ENCODE results near the gene SUCLG2.
"Not testable (repeated sequence)": the region's sequence is repeated elsewhere in the genome, so short reads cannot be mapped to it uniquely, and the experiment has no call there.

SUCLG2 gene

DNA sequence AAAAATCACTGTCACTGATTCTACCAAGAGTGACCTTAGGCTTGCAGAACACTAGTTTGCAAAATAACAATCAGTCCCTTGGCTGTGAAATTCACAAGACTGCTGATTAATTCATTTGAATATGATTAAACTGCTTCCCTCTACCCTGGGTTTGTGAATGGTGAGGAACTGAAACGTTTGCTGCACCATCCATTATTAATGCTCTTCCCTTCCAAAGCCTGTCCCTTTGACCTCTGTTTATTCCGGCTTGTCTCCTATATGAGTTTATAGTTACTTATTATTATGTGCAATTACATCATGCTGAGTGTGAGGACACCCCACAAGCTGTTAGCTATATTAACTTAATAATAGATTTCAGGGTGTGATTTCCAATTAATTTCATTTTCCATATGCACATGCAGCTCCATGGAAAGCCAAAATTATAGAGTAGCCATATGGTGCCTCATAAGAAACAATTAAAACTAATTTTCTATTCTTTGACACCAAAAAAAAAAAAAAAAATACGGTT is 96.5 kb downstream of the SUCLG2 start:
- DNase-seq, result no peak

DNA sequence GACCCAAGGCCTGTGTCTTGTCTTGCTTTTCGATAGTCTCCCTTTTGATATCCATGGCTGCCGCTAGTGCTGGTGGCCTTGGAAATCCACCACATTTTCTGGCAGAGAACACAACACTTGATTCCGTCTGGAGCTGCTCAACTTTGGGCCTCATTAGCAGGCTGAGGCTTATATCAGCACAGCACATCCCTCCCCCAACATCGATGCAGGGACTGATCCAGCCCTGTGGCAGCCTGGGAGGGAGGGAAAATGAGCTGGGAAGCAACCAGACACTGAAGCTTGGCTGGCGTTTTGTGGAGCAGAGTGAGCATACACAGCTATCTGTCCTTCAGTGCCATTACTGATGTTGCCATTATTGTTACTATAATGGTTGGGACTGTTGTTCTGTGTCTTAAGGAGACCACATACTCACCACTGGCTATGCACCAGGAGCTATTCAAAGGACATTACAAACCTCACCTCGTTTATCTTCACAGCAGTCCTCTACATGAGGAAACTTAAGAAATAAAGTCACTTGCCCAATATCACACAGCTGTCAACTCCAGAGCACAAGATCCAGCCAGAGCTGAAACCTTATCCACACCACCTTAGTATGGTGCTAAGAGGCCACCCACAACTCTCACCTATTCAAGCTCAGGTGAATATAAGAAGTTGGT is 102.9 kb downstream of the SUCLG2 start:
- no peak for DNase-seq

DNA sequence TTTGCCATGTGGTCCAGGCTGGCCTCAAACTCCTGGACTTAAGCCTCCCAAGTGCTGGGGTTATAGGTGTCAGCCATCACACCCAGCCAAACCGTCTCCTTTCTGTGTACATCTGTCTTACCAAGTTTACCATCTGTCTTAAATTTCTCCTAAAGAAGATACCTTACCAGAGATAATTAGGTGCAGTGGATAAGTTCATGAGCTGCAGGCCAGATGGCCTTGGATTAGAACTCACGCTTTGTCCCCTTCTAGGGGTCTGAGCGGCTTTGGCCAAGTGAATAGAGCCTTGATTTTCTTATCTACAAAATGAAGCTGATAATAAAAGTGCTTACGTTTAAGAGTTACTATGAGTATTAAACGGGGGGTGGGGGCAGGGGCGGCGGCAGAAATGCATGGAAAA is 103.9 kb downstream of the SUCLG2 start:
- no peak for DNase-seq

DNA sequence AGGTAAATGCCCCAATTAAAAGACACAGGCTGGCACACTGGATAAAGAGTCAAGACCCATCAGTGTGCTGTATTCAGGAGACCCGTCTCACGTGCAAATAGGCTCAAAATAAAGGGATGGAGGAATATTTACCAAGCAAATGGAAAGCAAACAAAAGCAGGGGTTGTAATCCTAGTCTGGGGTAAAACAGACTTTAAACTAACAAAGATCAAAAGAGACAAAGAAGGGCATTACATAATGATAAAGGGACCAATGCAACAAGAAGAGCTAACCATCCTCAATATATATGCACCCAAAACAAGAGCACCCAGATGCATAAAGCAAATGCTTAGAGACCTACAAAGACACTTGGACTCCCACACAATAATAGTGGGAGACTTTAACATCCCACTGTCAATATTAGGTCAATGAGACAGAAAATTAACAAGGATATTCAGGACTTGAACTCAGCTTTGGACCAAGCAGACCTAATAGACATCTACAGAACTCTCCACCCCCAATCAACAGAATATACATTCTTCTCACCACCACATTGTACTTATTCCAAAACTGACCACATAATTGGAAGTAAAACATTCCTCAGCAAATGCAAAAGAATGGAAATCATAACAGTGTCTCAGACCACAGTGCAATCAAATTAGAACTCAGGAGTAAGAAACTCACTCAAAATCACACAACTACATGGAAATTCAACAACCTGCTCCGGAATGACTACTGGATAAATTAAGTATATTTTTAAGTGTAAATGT is 111.7 kb downstream of the SUCLG2 start:
- not testable (repeated sequence) for DNase-seq

DNA sequence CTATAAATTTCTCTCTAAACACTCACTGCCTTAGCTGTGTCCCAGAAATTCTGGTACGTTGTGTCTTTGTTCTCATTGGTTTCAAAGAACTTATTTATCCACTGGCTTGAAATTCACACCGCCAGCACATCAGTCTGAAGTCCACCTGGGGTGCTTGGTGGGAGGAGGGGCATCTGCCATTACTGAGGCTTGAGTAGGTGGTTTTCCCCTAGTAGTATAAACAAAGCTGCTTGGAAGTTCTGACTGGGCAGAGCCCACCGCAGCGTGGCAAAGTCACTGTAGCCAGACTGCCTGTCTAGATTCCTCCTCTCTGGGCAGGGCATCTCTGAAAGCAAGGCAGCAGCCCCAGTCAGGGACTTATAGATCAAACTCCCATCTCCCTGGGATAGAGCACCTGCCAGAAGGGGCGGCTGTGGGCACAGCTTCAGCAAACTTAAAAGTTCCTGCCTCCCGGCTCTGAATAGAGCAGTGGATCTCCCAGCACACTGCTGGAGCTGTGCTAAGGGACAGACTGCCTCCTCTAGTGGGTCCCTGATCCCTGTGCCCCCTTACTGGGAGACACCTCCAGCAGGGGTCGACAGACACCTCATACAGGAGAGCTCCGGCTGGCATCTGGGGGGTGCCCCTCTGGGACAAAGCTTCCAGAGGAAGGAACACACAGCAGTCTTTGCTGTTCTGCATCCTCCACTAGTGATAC is 114.1 kb downstream of the SUCLG2 start:
- DNase-seq, result no peak

DNA sequence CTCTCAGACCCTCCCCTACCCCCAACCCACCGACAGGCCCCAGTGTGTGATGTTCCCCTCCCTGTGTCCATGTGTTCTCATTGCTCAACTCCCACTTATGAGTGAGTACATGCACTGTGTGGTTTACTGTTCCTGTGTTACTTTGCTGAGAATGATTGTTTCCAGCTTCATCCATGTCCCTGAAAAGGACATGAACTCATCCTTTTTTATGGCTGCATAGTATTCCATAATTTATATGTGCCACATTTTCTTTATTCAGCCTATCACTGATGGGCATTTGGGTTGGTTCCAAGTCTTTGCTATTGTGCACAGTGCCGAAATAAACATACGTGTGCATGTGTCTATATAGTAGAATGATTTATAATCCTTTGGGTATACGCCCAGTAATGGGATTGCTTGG is 117.2 kb downstream of the SUCLG2 start:
- DNase-seq, result not testable (repeated sequence)

DNA sequence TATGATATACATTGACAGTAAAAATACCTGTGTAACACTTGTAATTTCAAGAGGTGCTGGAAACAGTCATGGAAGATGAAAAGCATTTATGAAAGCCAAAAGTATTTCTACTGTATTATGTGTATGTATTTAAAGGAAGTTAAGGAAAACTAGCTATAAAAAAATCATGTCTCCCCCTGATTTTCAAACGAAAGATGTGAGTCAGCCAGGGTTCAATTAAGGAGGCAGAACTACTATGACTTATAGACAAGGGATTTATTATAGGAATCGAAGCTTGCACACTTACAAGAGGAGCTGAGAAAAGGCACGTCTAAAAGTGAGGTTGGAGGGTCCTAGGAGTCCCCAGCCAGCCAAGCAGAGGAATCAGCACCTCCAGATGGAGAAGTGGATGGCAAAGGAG is 119.4 kb downstream of the SUCLG2 start:
- DNase-seq, result no peak

DNA sequence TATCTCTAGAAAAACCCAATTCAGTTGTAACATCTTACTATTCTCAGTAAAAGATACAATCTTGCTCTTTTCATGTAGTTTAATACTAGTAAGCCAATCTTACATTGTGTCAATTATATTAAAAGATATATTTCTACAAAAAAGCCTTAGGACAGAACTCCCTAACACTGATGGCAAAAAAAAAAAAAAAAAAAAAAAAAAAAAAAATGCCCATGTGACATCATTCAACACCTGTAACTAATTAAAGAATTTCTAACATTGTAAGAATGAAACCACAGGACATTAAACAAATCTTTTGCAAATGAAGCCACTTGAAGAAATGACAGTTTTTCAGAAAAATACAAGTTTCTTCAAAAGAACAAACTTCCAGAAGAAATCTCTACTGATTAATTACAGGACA is 119.8 kb downstream of the SUCLG2 start:
- no peak for DNase-seq

DNA sequence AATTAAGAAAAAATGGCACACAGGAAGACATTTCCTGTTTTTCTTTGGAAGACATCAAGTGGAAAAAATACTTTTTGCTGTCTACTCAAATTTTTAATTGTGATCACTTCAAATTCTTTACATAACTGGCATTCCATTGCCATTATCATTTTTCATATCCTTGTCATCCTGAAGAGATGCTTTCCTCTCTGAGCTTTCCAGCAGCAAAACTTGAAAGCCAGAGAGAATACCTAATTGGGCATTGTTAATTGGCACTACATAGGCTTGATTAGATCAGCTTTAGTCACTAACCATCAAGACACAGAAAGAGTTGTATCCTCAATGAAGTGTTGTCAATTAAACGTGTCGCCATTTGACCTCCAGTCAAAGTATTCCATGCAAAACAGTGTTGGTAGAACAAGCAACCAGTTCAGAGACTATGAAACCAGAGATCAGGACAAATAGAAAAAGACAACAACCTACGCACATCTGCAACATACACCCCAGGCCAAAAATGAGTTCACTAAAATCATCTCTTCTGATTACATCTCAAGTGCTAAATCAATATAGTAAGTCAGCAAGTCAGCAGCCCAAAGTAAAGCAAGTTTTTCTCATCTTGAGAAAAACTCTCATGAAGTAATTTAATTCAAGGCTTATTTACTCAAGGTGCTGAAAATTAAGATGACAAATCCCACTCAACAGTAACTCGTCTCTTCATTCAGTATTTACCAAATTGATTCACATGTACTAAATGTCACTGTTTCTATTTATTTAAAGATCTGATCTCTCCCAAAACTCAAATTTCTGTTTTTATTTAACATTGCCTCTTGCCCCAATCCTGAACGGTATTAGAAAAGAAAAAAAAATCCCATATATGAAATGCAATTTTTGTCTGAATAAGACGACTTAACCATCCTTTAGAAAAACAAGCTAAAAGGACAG is 123.0 kb downstream of the SUCLG2 start:
- no peak for DNase-seq

DNA sequence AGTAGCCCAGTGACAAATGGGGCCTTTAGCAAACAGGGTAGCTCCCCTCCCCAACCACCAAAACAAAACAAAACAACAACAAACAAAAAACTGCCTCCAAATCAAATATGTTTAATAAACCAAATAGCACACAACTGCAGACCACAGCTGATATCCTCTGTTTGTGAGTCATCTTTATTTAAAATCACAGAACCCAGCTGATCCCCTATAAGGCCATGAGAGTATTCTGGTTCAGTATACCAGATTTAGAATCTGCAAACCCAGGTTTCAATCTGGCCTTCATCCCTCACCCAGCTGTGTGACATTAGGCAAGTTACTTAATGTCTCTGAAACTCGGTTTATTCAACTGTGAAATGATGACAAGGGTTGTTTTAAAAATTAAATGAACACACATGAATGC is 124.5 kb downstream of the SUCLG2 start:
- no peak for DNase-seq

DNA sequence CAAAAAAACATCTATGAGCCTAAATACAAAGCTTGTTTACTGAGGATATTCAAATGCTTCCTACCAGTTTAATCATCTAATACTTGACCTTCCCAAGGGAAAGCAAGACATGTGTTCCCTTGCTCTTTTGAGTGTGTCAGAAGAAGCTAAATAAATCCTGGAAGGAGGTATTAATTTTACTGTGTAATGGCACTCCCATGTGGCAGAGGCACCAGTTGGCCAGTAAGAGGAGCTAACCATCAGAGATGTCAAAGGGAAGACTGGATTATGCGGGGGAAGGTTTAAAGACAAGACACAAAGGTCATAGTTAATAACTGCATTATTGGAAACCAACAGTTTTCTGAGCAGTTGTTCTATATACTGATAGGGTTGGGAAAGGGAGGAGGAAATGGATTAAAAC is 125.1 kb downstream of the SUCLG2 start:
- DNase-seq, result no peak

DNA sequence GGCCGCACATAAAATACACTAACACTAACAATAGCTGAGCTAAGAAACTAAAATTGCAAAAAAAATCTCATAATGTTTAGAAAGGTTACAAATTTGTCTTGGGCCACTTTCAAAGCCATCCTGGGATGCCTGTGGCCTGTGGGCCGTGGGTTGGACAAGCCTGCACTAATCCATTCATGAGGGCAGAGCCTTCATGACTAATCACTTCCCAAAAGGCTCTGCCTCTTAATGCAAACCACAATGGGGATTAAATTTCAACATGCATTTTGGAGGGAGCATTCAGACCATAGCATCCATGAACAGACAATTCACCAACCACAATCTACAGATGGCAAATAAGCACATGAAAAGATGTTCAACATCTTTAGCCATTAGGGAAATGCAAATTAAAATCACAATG is 128.2 kb downstream of the SUCLG2 start:
- no peak for DNase-seq

DNA sequence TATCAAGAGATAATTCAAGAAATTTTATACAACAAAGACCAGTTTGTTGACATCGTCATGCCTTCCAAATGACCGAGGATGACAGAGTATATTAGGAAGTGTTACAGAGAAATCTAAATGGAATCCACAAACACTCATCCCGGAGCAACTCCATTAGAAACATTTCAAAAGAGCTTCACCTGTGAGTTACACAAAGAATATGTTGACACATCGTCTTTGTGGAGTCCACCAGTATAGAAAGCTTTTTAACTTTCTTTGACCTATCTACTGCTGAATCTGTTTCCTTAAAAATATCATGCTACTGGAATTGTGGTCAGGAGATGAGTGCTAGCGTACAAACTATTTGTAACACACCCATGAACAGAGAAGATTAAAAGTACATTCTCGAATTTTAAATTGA is 130.4 kb downstream of the SUCLG2 start:
- DNase-seq, result no peak

DNA sequence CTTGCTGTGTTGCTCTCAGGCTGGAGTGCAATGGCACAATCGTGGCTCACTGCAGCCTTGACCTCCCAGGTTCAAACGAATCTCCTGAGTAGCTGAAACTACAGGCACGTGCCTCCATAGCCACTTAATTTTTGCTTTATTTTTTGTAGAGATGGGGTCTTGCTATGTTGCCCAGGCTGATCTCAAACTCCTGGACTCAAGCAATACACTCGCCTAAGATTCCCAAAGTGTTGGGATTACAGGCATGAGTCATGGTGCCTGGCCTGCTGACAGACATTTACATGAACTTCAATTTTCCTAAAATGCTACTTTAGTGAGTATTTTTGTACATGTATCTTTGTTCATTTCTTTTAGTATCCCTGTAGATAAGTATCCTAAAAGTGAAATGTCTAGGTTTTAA is 132.3 kb downstream of the SUCLG2 start:
- DNase-seq, result no peak

DNA sequence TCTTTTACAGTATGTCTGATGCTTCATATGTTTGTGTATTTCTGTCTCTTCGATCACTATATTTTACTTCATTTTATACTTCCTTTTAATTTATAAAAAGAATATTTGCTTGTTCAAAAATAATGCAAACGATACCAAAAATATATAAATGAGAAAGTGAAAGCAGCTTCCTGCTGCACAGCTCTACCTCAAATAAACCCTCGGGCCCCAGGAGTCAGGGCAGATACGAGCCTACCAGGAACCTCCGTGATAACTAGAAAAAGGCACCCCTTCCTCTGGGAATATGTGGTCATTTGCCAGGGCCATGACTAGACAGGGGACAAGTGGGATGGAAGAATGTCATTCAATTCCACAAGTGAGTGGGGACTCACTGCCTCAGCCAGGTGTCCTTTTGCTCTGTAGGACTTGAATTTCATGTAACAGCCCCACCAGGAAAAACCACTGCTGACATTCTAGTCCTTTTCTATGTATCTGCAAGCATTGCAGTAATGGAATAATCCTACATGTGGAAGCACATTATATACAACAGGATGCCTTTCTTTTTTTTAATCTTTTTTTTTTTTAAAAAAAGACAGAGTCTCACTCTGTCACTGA is 133.3 kb downstream of the SUCLG2 start:
- no peak for DNase-seq

DNA sequence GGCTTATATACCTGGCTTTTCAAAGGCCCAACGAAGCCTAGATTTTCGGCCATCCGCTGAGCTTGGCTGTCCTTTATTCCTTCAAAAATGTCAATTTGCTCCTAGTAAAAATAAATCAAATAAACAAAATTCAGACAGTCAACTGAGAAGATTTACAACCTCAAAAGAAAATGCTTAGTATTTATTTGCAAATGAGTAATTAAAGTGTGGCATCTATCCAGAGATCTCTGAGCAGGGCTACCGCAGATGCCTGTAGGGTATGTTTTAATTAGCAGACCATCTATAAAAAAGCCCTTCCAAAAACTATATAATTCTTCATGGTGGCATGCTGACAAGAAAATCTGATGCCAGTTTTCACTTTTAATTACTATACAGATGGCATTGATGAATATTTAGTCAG is 136.2 kb downstream of the SUCLG2 start:
- DNase-seq, result no peak

DNA sequence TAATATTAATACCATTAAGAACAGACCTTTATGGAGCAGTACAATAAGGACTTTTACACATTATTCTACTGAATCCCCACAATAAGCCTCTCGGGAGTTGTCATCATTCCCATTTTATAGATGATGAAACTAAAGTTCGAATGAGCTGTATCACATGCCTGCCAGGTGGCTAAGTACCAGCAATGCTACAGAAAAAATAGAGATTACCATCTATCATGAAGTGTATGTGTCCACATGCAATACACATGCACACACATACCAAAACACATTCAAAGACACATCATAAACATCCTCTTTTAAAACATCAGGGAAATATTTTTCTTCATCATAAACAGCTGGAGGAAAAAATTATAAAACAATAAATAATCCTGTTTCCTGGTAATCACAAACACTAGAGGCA is 136.6 kb downstream of the SUCLG2 start:
- no peak for DNase-seq

DNA sequence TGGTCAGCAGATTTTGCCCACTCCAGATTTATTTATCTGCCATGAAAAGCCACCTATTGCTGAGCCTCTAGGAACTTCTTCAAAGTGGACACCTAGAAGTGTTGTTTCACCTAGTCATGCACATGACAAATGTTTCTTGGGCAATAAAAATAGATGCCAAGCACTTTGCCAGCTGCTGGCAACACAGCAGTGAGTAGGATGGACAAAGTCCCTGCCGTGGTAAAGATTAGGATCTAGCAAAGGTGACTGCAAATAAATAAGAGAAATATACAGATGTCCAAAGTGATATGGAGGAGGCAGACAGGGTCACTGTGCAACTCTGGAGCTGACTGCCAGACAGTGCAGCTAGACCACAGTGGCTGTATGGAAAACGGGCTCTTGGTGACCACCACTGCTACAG is 137.9 kb downstream of the SUCLG2 start:
- no peak for DNase-seq

DNA sequence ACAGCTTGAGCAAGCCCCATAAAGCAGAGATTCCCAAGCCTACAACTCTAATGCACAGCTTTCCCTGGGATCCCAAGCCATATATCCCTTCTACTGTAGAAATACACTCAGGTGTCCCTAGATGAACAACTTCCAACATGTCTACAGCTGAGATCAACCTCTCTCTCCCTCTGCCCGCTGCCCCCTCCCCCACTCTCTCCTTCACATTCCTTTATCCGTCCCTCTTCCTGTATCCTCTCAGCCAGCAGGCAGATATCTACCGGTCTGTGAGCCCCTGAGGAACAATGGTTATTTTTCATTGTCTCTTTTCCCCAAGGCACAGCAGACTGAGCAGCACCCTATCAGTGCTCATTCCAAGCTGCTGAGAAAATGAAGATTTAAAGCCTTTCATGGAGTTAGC is 138.6 kb downstream of the SUCLG2 start:
- DNase-seq, result no peak

DNA sequence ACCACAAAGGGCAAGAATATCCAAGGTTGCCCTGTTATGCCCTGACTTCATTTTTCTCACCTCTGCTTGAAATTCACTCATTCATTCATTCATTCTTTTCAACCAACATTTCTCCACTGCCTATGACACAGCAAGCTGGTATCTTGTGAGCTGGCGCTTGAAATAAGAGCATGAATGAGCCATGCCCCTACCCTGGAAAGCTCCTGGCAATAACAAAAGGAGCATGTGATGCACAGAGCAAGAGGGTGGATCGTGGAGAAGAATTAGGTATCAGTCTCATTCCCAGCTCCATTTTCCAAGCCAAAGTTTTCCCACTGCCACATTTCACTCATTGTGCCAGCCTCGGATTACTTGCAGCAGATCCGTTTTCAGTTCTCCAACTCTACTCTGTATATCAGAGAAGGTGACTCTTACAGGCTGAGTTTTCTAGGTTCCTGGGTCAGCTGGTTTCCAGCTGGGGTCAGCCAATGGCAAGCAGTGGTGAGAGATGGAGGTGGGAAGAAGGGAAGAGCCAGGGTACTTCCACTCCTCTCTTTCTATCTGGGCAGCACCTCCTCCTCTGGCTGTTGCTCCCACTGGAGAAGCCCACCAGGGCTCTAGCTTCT is 144.8 kb downstream of the SUCLG2 start:
- no peak for DNase-seq

DNA sequence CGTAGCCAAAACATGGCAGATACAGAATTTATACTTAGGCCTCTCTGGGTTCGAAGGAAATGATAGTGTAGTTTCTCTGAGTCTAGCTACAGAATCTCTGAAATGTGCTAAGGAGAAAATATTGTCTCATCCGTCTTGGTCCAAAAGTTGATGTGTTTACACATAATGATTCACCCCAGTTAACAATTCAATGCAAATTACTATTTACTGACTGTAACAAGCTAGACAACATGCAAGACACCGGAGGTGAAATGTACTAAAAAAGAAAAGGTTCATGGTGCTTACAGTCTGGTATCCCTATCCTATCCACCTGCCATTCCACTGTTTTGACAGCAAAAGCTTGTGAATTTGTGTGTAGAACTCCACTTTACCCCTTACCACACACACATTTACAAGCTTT is 146.8 kb downstream of the SUCLG2 start:
- DNase-seq, result no peak

DNA sequence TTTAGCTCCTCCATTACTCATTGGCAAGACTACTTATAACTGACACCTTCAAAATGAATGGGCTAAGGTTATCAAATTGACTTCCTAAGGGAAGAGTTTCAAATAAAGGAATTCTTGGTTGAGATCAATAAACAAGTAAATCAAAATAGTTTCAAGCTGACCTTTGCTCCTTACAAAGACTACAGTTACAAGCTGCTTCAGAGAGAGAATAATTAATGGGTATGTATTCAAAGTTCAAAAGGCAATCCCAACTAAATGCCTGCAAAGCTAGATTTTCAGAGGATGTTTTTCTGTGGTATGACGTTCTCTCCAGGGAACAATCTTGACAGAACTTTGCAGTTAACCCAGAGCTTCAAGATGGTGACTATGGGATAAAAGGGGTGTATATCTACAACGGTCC is 153.7 kb downstream of the SUCLG2 start:
- no peak for DNase-seq
